Measurements from ENCODE around the gene ITGAD. TPM values are rescaled to one million over a fixed set of nuclear protein-coding genes. Genes with fewer than 3 reads are reported as not detected.

The ITGAD gene
- total and polyA plus RNA-seq, 2 of the 4 experiments (the other 2 are of a cell fraction), result not detected

DNA sequence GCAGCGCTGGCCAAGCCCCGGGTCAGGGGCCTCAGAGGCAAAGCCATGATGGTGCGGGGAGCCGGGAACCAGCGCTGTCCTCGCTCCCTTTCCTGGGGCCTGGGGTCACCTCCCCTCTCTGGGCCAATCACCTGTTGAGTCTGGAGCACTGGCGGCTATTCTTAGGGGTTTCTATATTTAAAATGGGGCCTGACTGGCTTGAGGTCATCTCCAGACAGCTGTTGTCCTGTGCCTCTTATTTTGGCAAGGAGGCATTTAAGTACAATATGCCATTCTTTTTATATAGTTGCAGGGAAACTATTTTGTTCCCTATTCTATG, 35.1 kb downstream of the ITGAD start, which contains the start of gene COX6A2:
Gene COX6A2 (minus strand): TSS at position 82 of the 319 bp plus-strand sequence. CDS start 35 bp downstream, at position 47.
- in situ Hi-C loops (cut with MboI; ENCODE audit: low sequenced_read_pairs), result no loop called here
- no peaks in the 10 kb centered on the region for H3K4me1 ChIP-seq (ENCODE audit: control insufficient read depth, insufficient read depth, low read length)
- no peak within 1 kb of the TSS for H3K4ac ChIP-seq (ENCODE audit: low read depth, low read length)
- no peak within 1 kb of the TSS for H3K18ac ChIP-seq (ENCODE audit: low read depth, low read length)
- H3K9me3 ChIP-seq (ENCODE audit: control insufficient read depth, insufficient read depth, low read length), result no peaks in the 10 kb centered on the region; the same call in 1 of the 2 replicates
- H3K36me3 ChIP-seq (ENCODE audit: control insufficient read depth, insufficient read depth, low read length), result no peaks in the 10 kb centered on the region
- no peak within 1 kb of the TSS for H3K9ac ChIP-seq (ENCODE audit: low read depth, low read length)
- no peak within 1 kb of the TSS for H2AK5ac ChIP-seq (ENCODE audit: low read depth, low read length)
- TF ChIP-seq RFX5 (IDR thresholded peaks at IDR 0.05; ENCODE audit: low read depth, low read length), result no peak
- TF ChIP-seq SMC3 (IDR thresholded peaks at IDR 0.05; ENCODE audit: low read depth, low read length), result no peak
- no peak for TF ChIP-seq FOS (IDR thresholded peaks at IDR 0.05; ENCODE audit: low read depth, low read length)
- no peak for TF ChIP-seq RAD21 (IDR thresholded peaks at IDR 0.05; ENCODE audit: low read length)
- no peak for TF ChIP-seq NFE2L2 (IDR thresholded peaks at IDR 0.05; ENCODE audit: low read depth, low read length)
- TF ChIP-seq POLR2A (IDR thresholded peaks at IDR 0.05; ENCODE audit: low read depth, low read length), result no peak
- no peak for TF ChIP-seq MAFK (IDR thresholded peaks at IDR 0.05; ENCODE audit: low read depth, low read length)
- TF ChIP-seq CHD1 (IDR thresholded peaks at IDR 0.05; ENCODE audit: low read depth, low read length), result no peak
- no peak for TF ChIP-seq MAZ (IDR thresholded peaks at IDR 0.05; ENCODE audit: borderline replicate concordance, low read depth, low read length)
- TF ChIP-seq, protein P1, sequence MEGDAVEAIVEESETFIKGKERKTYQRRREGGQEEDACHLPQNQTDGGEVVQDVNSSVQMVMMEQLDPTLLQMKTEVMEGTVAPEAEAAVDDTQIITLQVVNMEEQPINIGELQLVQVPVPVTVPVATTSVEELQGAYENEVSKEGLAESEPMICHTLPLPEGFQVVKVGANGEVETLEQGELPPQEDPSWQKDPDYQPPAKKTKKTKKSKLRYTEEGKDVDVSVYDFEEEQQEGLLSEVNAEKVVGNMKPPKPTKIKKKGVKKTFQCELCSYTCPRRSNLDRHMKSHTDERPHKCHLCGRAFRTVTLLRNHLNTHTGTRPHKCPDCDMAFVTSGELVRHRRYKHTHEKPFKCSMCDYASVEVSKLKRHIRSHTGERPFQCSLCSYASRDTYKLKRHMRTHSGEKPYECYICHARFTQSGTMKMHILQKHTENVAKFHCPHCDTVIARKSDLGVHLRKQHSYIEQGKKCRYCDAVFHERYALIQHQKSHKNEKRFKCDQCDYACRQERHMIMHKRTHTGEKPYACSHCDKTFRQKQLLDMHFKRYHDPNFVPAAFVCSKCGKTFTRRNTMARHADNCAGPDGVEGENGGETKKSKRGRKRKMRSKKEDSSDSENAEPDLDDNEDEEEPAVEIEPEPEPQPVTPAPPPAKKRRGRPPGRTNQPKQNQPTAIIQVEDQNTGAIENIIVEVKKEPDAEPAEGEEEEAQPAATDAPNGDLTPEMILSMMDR (conservative IDR thresholded peaks at IDR 0.05; ENCODE audit: low read depth, low read length), result no peak
- TF ChIP-seq CEBPB (IDR thresholded peaks at IDR 0.05; ENCODE audit: low read depth, low read length), result no peak
- TF ChIP-seq, protein P2, sequence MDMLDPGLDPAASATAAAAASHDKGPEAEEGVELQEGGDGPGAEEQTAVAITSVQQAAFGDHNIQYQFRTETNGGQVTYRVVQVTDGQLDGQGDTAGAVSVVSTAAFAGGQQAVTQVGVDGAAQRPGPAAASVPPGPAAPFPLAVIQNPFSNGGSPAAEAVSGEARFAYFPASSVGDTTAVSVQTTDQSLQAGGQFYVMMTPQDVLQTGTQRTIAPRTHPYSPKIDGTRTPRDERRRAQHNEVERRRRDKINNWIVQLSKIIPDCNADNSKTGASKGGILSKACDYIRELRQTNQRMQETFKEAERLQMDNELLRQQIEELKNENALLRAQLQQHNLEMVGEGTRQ (IDR thresholded peaks at IDR 0.05; ENCODE audit: low read depth, low read length), result no peak
- TF ChIP-seq MXI1 (IDR thresholded peaks at IDR 0.05; ENCODE audit: borderline replicate concordance, low read depth, low read length), result no peak
- no peak for TF ChIP-seq BHLHE40 (IDR thresholded peaks at IDR 0.05; ENCODE audit: low read depth, low read length)
- no peak for TF ChIP-seq RCOR1 (IDR thresholded peaks at IDR 0.05; ENCODE audit: insufficient replicate concordance, low read length)
- no peak within 1 kb of the TSS for H3K14ac ChIP-seq (replicated peaks; ENCODE audit: low read depth, low read length)
- no peak within 1 kb of the TSS for H3K23ac ChIP-seq (ENCODE audit: low read depth, low read length)
- dilution Hi-C loops (cut with HindIII; ENCODE audit: low sequenced_read_pairs, unreplicated experiment), result no loop called here
- CTCF ChIA-PET, result interaction anchor here (1.2 kb wide), 1 partner anchor 11 kb away, joined by 3 read pairs; no protein-coding TSS in a partner anchor
- H2BK15ac ChIP-seq (ENCODE audit: low read depth, low read length), result no peak within 1 kb of the TSS
- H4K20me1 ChIP-seq (ENCODE audit: insufficient read depth, low read length), result no peaks in the 10 kb centered on the region
- H4K91ac ChIP-seq (ENCODE audit: insufficient read depth, low read depth, low read length), result no peak within 1 kb of the TSS
- no peak within 1 kb of the TSS for H2BK5ac ChIP-seq (ENCODE audit: low read depth, low read length, poor library complexity, severe bottlenecking)
- no peak within 1 kb of the TSS for H4K8ac ChIP-seq (ENCODE audit: low read depth in 2 of 2, low read length in 2 of 2)
- H3K27ac ChIP-seq (ENCODE audit: insufficient read depth, low read length), result no peak within 1 kb of the TSS
- peak within 1 kb of the TSS; percentile 38 for H3K4me3 ChIP-seq (ENCODE audit: insufficient read depth, low read depth, low read length)
- peaks cover 25% of the 10 kb centered on the region for H3K27me3 ChIP-seq (ENCODE audit: control insufficient read depth, insufficient read depth, low read length)
- intact Hi-C loops (cut with micrococcal nuclease), result no loop called here
- peak within 1 kb of the TSS; percentile 66 for H3K4me2 ChIP-seq (ENCODE audit: low read depth, low read length)
- H3K79me1 ChIP-seq (ENCODE audit: low read depth in 1 of 2, low read length in 2 of 2), result no peaks in the 10 kb centered on the region
- ATAC-seq (ENCODE audit: low read depth) (no peak), DNase-seq (no peak)
- H2BK120ac ChIP-seq (ENCODE audit: low read depth, low read length), result no peak within 1 kb of the TSS
- 60% methylated on average over 1 of the region's 7 CpGs; no CpG with 5 or more reads in 1 of the 2 experiments for WGBS, 2 experiments (ENCODE audit: extremely low coverage in 2 of 2, insufficient read length in 1 of 2)
- H2BK20ac ChIP-seq (ENCODE audit: low read depth, low read length), result no peak within 1 kb of the TSS
- BruUV-seq (replicated peaks), result no TSS peak
- H2AK9ac ChIP-seq (replicated peaks; ENCODE audit: low read depth, low read length, poor library complexity), result no peak within 1 kb of the TSS
- no peak within 1 kb of the TSS for H3K56ac ChIP-seq (ENCODE audit: extremely low read depth, insufficient read depth, low read length)
- no peak within 1 kb of the TSS for H4K5ac ChIP-seq (ENCODE audit: low read depth, low read length)
- H3K9me1 ChIP-seq (ENCODE audit: insufficient read depth, low read length), result no peaks in the 10 kb centered on the region
- POLR2A ChIA-PET (ENCODE audit: unreplicated experiment), result no interaction called here
- H2AFZ ChIP-seq (replicated peaks; ENCODE audit: low read length, poor library complexity), result peak within 1 kb of the TSS; percentile 61
